HEK293 (cell line): ENCODE data around the gene CAV2.
A peak's percentile ranks its signal among the peaks of the same experiment; 100 is the strongest.

Source experiments
- CTCF ChIA-PET: fragments of 350-600 bp; formaldehyde crosslinking; extraction: SDS; loops from one replicate; lab custom pipeline; 2021; ENCODE audit warnings: antibody characterized with exemption; lab: Yijun Ruan, JAX
- POLR2A ChIA-PET: fragments of 300-600 bp; formaldehyde crosslinking; extraction: SDS; loops from one replicate; lab custom pipeline; 2020; ENCODE audit warnings: antibody characterized with exemption, inconsistent platforms; lab: Yijun Ruan, JAX
- H3K27ac ChIP-seq: fragments of 200-500 bp; sonication (Bioruptor generic); 2 replicates; pipeline ENCODE4 v1.5.1; 2014; ENCODE audit warnings: low read depth, low read length, control low read depth, inconsistent platforms; ENCODE audit errors: extremely low read depth
- H3K36me3 ChIP-seq, 2 experiments: fragments of 200-500 bp in 1 of 2; sonication (Bioruptor generic) in 1 of 2; 1 replicate in 1 of 2; 2 replicates in 1 of 2; pipeline ENCODE4 v1.5.1; 2014 to 2017; ENCODE audit warnings: inconsistent platforms in 2 of 2, low read length in 2 of 2; ENCODE audit not compliant: control insufficient read depth in 2 of 2, insufficient read depth in 1 of 2
- H3K4me1 ChIP-seq: fragments of 200-500 bp; sonication (Bioruptor generic); 2 replicates; pipeline ENCODE4 v1.5.1; 2014; ENCODE audit warnings: mild to moderate bottlenecking, low read length, inconsistent platforms; ENCODE audit not compliant: control insufficient read depth, insufficient read depth
- H3K4me3 ChIP-seq: 2 replicates; pipeline ENCODE4 v1.5.1; 2011; ENCODE audit warnings: low read depth, mild to moderate bottlenecking, control low read depth, low read length, moderate library complexity
- H3K9me3 ChIP-seq: fragments of 200-500 bp; sonication (Bioruptor generic); 2 replicates; pipeline ENCODE4 v1.5.1; 2014; ENCODE audit warnings: low read depth, low read length, inconsistent platforms; ENCODE audit not compliant: control insufficient read depth, insufficient read depth
- OSR2 ChIP-seq: fragments of 450-650 bp; formaldehyde crosslinking; IDR thresholded peaks from 2 replicates; pipeline ENCODE4 v1.5.1; 2016; ENCODE audit warnings: missing biosample characterization, missing genetic modification characterization
- PATZ1 ChIP-seq: fragments of 450-650 bp; formaldehyde crosslinking; IDR thresholded peaks from 2 replicates; pipeline ENCODE4 v1.5.1; 2016; ENCODE audit warnings: missing biosample characterization, missing genetic modification characterization
- SP3 ChIP-seq: fragments of 450-650 bp; formaldehyde crosslinking; IDR thresholded peaks from 2 replicates; pipeline ENCODE4 v1.5.1; 2016; ENCODE audit warnings: missing biosample characterization, missing genetic modification characterization
- TSHZ1 ChIP-seq: fragments of 450-650 bp; formaldehyde crosslinking; IDR thresholded peaks from 2 replicates; pipeline ENCODE4 v1.5.1; 2016; ENCODE audit warnings: missing biosample characterization, missing genetic modification characterization, borderline replicate concordance
- ZBTB10 ChIP-seq: fragments of 450-650 bp; formaldehyde crosslinking; IDR thresholded peaks from 2 replicates; pipeline ENCODE4 v1.5.1; 2016; ENCODE audit warnings: missing biosample characterization, missing genetic modification characterization
- ZNF24 ChIP-seq: fragments of 450-650 bp; formaldehyde crosslinking; IDR thresholded peaks from 2 replicates; pipeline ENCODE4 v1.5.1; 2016; ENCODE audit warnings: missing biosample characterization, missing genetic modification characterization
- ZNF362 ChIP-seq: fragments of 450-650 bp; formaldehyde crosslinking; IDR thresholded peaks from 2 replicates; pipeline ENCODE4 v1.5.1; 2016; ENCODE audit warnings: missing biosample characterization, missing genetic modification characterization
- ZNF560 ChIP-seq: fragments of 450-650 bp; formaldehyde crosslinking; IDR thresholded peaks from 2 replicates; pipeline ENCODE4 v1.5.1; 2017; ENCODE audit warnings: missing biosample characterization, missing genetic modification characterization, borderline replicate concordance
- ZNF658 ChIP-seq: fragments of 450-650 bp; formaldehyde crosslinking; IDR thresholded peaks from 2 replicates; pipeline ENCODE4; 2016; ENCODE audit warnings: missing biosample characterization, missing genetic modification characterization
- ZNF76 ChIP-seq: fragments of 450-650 bp; formaldehyde crosslinking; IDR thresholded peaks from 2 replicates; pipeline ENCODE4; 2016; ENCODE audit warnings: low read depth, missing biosample characterization, missing genetic modification characterization, borderline replicate concordance
- ZNF768 ChIP-seq: fragments of 450-650 bp; formaldehyde crosslinking; IDR thresholded peaks from 2 replicates; pipeline ENCODE4 v1.5.1; 2018; ENCODE audit warnings: missing biosample characterization, mild to moderate bottlenecking, missing genetic modification characterization
- ZSCAN16 ChIP-seq: fragments of 450-650 bp; formaldehyde crosslinking; IDR thresholded peaks from 2 replicates; pipeline ENCODE4 v1.5.1; 2016; ENCODE audit warnings: missing biosample characterization, missing genetic modification characterization
- TF ChIP-seq, protein P1 (sequence below): fragments of 450-650 bp; formaldehyde crosslinking; IDR thresholded peaks from 2 replicates; pipeline ENCODE4 v1.5.1; 2017; ENCODE audit warnings: missing biosample characterization, missing genetic modification characterization
- TF ChIP-seq, protein P2 (sequence below): fragments of 450-650 bp; formaldehyde crosslinking; IDR thresholded peaks from 2 replicates; pipeline ENCODE4 v1.5.1; 2016; ENCODE audit warnings: missing biosample characterization, missing genetic modification characterization

Gene CAV2

GRCh38 chr7:116542618-116543017 is 43.1 kb downstream of the CAV2 start:
- Histone ChIP-seq H3K36me3 (no peaks in the 10 kb centered on the region), H3K27ac (no peak overlapping the region), H3K4me1 (peaks cover 5% of the 10 kb centered on the region; the same call in 1 of the 2 replicates), H3K4me3 (no peak overlapping the region), H3K9me3 (no peaks in the 10 kb centered on the region)
- CTCF ChIA-PET: interaction anchor here (0.6 to 1.0 kb wide), 2 partner anchors 16 to 48 kb away, joined by 3 to 5 read pairs; no protein-coding TSS in a partner anchor
- TF ChIP-seq ZNF24 (tag by site-specific recombination) (no peak), ZNF768 (no peak)
- POLR2A ChIA-PET: no interaction called here

DNA sequence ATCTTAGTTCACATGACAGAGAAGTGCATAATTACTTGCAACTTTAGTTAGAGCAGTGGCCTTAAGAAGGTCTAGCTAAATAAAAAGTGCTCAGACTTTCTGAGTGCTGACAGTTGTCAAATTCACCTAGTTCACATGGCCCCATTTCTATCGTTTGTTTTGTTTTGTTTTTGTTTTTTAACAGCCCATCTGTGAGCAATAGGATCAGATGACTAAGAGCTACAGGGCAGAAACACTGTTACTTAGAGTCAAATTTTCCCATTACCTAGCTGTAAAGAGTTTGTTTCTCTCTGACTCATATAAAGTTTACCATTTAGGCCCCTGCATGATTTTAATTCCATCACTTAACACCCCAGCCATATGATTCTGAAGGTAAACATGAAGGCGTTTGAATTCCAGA is 44.1 kb downstream of the CAV2 start:
- Histone ChIP-seq H3K27ac (no peak overlapping the region), H3K4me1 (peaks cover 5% of the 10 kb centered on the region; the same call in 1 of the 2 replicates), H3K36me3 (no peaks in the 10 kb centered on the region), H3K4me3 (no peak overlapping the region), H3K9me3 (no peaks in the 10 kb centered on the region)
- ChIA-PET CTCF (interaction anchor here (1.0 to 1.5 kb wide), 2 partner anchors 43 to 48 kb away, joined by 3 read pairs; no protein-coding TSS in a partner anchor), POLR2A (no interaction called here)
- TF ChIP-seq ZNF362 (tag by site-specific recombination): 0 out of 2 replicates have a peak, but pooled peaks have one; percentile 64
- TF ChIP-seq TSHZ1 (tag by site-specific recombination): peak; percentile 17; the same call in 1 of the 2 replicates
- TF ChIP-seq, protein P1, sequence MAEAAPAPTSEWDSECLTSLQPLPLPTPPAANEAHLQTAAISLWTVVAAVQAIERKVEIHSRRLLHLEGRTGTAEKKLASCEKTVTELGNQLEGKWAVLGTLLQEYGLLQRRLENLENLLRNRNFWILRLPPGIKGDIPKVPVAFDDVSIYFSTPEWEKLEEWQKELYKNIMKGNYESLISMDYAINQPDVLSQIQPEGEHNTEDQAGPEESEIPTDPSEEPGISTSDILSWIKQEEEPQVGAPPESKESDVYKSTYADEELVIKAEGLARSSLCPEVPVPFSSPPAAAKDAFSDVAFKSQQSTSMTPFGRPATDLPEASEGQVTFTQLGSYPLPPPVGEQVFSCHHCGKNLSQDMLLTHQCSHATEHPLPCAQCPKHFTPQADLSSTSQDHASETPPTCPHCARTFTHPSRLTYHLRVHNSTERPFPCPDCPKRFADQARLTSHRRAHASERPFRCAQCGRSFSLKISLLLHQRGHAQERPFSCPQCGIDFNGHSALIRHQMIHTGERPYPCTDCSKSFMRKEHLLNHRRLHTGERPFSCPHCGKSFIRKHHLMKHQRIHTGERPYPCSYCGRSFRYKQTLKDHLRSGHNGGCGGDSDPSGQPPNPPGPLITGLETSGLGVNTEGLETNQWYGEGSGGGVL (tag by site-specific recombination): 0 out of 2 replicates have a peak, but pooled peaks have one; percentile 22
- no peak for TF ChIP-seq ZSCAN16 (tag by site-specific recombination)
- TF ChIP-seq, protein P2, sequence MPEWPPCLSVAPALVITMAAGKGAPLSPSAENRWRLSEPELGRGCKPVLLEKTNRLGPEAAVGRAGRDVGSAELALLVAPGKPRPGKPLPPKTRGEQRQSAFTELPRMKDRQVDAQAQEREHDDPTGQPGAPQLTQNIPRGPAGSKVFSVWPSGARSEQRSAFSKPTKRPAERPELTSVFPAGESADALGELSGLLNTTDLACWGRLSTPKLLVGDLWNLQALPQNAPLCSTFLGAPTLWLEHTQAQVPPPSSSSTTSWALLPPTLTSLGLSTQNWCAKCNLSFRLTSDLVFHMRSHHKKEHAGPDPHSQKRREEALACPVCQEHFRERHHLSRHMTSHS: no peak
- 0 out of 2 replicates have a peak, but pooled peaks have one; percentile 36 for TF ChIP-seq PATZ1 (tag by site-specific recombination)
- TF ChIP-seq ZNF560: no peak
- TF ChIP-seq SP3 (tag by site-specific recombination): peak; percentile 17; the same call in 1 of the 2 replicates
- no peak for TF ChIP-seq ZBTB10 (tag by site-specific recombination)
- no peak for TF ChIP-seq ZNF76 (tag by site-specific recombination)
- TF ChIP-seq OSR2 (tag by site-specific recombination): peak; percentile 35; the same call in 1 of the 2 replicates
- TF ChIP-seq ZNF658 (tag by site-specific recombination): no peak
